Mesendoderm (in vitro differentiated cells): ENCODE measurements around the gene ZNF521.

Experiments
- DNase-seq: peaks from one replicate; pipeline ENCODE4 v3.0.0; 2013
- H2AK5ac ChIP-seq: 2 replicates; pipeline ENCODE4 v1.6.1; 2013; ENCODE audit warnings: low read length, inconsistent platforms
- H2BK120ac ChIP-seq: 2 replicates; pipeline ENCODE4 v1.6.1; 2013; ENCODE audit warnings: low read depth, mild to moderate bottlenecking, low read length, moderate library complexity, mixed read lengths
- H2BK15ac ChIP-seq: replicated peaks from 2 replicates; pipeline ENCODE4 v1.6.1; 2013; ENCODE audit warnings: low read depth, mild to moderate bottlenecking, moderate library complexity
- H2BK5ac ChIP-seq: 2 replicates; pipeline ENCODE4 v1.6.1; 2013; ENCODE audit warnings: low read length, inconsistent platforms
- H3K18ac ChIP-seq: 2 replicates; pipeline ENCODE4 v1.6.1; 2013; ENCODE audit warnings: mild to moderate bottlenecking, low read length, mixed read lengths
- H3K23ac ChIP-seq: one replicate; pipeline ENCODE4 v1.6.1; 2013; ENCODE audit warnings: low read length
- H3K27ac ChIP-seq: 2 replicates; pipeline ENCODE4 v1.5.1; 2013; ENCODE audit warnings: low read depth, mild to moderate bottlenecking, inconsistent platforms, low read length, moderate library complexity
- H3K27me3 ChIP-seq: 2 replicates; pipeline ENCODE4 v1.6.1; 2013; ENCODE audit warnings: low read length, control low read depth, mild to moderate bottlenecking, inconsistent platforms; ENCODE audit not compliant: insufficient read depth, poor library complexity
- H3K36me3 ChIP-seq: 2 replicates; pipeline ENCODE4 v1.6.1; 2013; ENCODE audit warnings: low read length, inconsistent platforms; ENCODE audit not compliant: control insufficient read depth, insufficient read depth
- H3K4ac ChIP-seq: one replicate; pipeline ENCODE4 v1.6.1; 2013; ENCODE audit warnings: low read depth, mild to moderate bottlenecking, low read length, moderate library complexity
- H3K4me1 ChIP-seq: 2 replicates; pipeline ENCODE4 v1.6.1; 2013; ENCODE audit warnings: low read depth, low read length, inconsistent platforms; ENCODE audit not compliant: control insufficient read depth
- H3K4me2 ChIP-seq: 2 replicates; pipeline ENCODE4 v1.6.1; 2013; ENCODE audit warnings: low read length
- H3K4me3 ChIP-seq: 2 replicates; pipeline ENCODE4 v1.5.1; 2013; ENCODE audit warnings: mild to moderate bottlenecking, low read length
- H3K56ac ChIP-seq: one replicate; pipeline ENCODE4 v1.6.1; 2013; ENCODE audit warnings: low read length
- H3K79me1 ChIP-seq: 2 replicates; pipeline ENCODE4 v1.6.1; 2013; ENCODE audit warnings: low read length, inconsistent platforms
- H3K79me2 ChIP-seq: 2 replicates; pipeline ENCODE4 v1.6.1; 2013; ENCODE audit warnings: mild to moderate bottlenecking, low read length; ENCODE audit not compliant: control insufficient read depth, insufficient read depth
- H3K9ac ChIP-seq: 2 replicates; pipeline ENCODE4 v1.6.1; 2013; ENCODE audit warnings: low read length, inconsistent platforms
- H4K5ac ChIP-seq: one replicate; pipeline ENCODE4 v1.6.1; 2013; ENCODE audit warnings: low read length
- H4K8ac ChIP-seq: one replicate; pipeline ENCODE4 v1.6.1; 2013; ENCODE audit warnings: low read depth, mild to moderate bottlenecking, control low read depth, low read length, moderate library complexity
- WGBS: extraction: QIAGEN DNeasy Blood & Tissue Kit; methylation state at CpG from one replicate; pipeline ENCODE4 v1.1.7; 2013; ENCODE audit warnings: low lambda C conversion rate, missing lambda C conversion rate; ENCODE audit not compliant: insufficient coverage; ENCODE audit errors: extremely low coverage; 5-methylcytosine and 5-hydroxymethylcytosine counted together

The ZNF521 gene

DNA sequence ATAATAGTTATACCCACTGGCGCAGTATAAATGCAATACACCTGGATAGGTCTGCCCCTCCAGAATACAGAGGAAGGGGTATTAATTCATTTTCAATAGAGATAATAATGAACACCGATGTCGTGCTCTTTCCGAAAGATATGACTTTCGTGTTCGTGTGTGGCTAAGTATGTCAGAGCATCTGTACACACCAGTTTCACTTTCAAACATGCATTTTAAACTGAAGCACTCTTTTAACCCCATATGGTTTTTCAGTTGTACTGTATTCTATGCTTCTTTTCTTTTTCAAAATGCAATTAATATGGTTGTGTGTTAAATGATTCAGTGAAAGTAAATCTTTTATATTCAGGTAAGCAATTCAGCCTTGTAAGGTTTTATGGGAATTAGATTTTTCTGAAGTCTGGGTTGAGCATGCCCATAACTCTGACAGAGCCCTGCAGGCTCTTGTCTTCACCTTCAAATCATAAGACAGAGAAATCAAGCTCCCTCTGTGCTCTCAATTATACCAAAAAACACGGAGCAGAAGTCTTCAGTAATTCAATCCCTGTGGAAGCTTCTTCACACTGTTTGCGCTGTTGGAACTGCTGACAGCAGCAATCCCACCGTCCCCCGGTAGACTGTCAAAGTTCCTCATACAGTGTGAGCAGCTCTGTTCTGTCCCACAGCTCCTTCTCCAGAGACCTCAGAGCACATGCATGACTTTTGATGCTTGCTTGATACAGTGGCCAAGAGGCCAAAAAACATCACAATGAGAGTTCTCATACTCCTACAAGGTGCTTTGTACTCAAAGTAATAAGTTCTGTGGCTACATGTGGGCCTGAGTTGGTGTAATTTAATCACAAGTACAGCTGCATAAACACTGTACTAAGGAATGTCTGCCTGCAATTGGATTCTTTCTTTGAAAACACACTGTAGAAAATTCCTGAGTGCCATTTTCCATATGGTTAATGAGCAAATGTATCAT, 186.8 kb downstream of the ZNF521 start:
- no peaks in the 10 kb centered on the region for H3K27me3 ChIP-seq
- no peak overlapping the region for H4K8ac ChIP-seq
- H3K9ac ChIP-seq, result no peak overlapping the region
- H3K79me1 ChIP-seq, result no peaks in the 10 kb centered on the region
- no peak overlapping the region for H3K23ac ChIP-seq
- no peak overlapping the region for H4K5ac ChIP-seq
- H2BK15ac ChIP-seq, result no peak overlapping the region
- no peak overlapping the region for H3K18ac ChIP-seq
- no peaks in the 10 kb centered on the region for H3K36me3 ChIP-seq
- WGBS, result no CpG with 5 or more reads among the region's 10 CpGs
- no peak overlapping the region for H2BK120ac ChIP-seq
- H2AK5ac ChIP-seq, result no peak overlapping the region
- H3K27ac ChIP-seq, result no peak overlapping the region
- no peak overlapping the region for H3K56ac ChIP-seq
- no peak for DNase-seq
- no peak overlapping the region for H3K4me3 ChIP-seq
- no peaks in the 10 kb centered on the region for H3K79me2 ChIP-seq
- H2BK5ac ChIP-seq, result no peak overlapping the region
- no peak overlapping the region for H3K4ac ChIP-seq
- H3K4me1 ChIP-seq, result no peaks in the 10 kb centered on the region
- no peak overlapping the region for H3K4me2 ChIP-seq

DNA sequence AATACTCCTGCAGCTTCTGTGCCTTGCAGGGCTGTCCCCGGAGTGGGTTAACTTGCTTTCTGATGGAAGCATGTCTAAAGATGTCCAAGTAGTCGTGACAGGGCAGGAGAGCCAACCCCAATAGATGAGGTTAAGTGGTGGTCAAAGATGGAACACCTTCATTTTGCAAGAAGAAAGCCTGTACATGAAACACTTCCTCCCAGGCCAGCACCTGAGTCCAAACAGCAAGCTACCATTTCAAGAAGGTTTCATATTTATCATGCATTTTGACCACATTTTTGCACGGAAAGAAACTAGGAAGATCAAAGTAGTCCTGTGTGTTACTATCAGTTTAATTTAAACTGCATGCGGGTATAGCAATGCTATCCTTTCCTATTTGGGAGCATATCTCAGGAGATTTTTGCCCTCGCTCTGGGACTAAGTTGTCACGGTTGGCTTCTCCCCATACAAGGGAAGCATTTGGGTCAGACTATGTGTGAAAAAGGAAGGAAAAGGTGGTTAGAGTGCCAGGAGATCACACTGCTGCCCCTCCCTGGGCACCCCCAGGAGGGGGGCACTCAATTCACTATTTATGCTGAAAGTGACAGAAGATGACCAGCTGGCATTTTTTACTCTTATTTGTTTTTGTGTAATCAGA, 187.6 kb downstream of the ZNF521 start:
- no peak overlapping the region for H3K4ac ChIP-seq
- H2BK120ac ChIP-seq, result no peak overlapping the region
- no CpG with 5 or more reads among the region's 6 CpGs for WGBS
- no peak overlapping the region for H3K27ac ChIP-seq
- H3K79me2 ChIP-seq, result no peaks in the 10 kb centered on the region
- no peak overlapping the region for H3K9ac ChIP-seq
- H3K18ac ChIP-seq, result no peak overlapping the region
- H3K27me3 ChIP-seq, result no peaks in the 10 kb centered on the region
- no peaks in the 10 kb centered on the region for H3K79me1 ChIP-seq
- H3K4me2 ChIP-seq, result no peak overlapping the region
- no peak overlapping the region for H2AK5ac ChIP-seq
- no peak overlapping the region for H2BK5ac ChIP-seq
- DNase-seq, result no peak
- no peak overlapping the region for H4K5ac ChIP-seq
- no peak overlapping the region for H3K23ac ChIP-seq
- no peaks in the 10 kb centered on the region for H3K36me3 ChIP-seq
- no peak overlapping the region for H4K8ac ChIP-seq
- H3K4me1 ChIP-seq, result no peaks in the 10 kb centered on the region
- H3K4me3 ChIP-seq, result no peak overlapping the region
- no peak overlapping the region for H2BK15ac ChIP-seq
- H3K56ac ChIP-seq, result no peak overlapping the region

- H2BK120ac ChIP-seq, result no peak overlapping the region
- no peak overlapping the region for H3K56ac ChIP-seq
- H3K27me3 ChIP-seq, result no peaks in the 10 kb centered on the region
- no peaks in the 10 kb centered on the region for H3K79me2 ChIP-seq
- H2AK5ac ChIP-seq, result no peak overlapping the region
- no peak overlapping the region for H3K27ac ChIP-seq
- no peak overlapping the region for H3K23ac ChIP-seq
- no CpG with 5 or more reads among the region's 6 CpGs for WGBS
- H2BK15ac ChIP-seq, result no peak overlapping the region
- H4K8ac ChIP-seq, result no peak overlapping the region
- H3K9ac ChIP-seq, result no peak overlapping the region
- H3K4me2 ChIP-seq, result no peak overlapping the region
- H4K5ac ChIP-seq, result no peak overlapping the region
- no peak overlapping the region for H3K4ac ChIP-seq
- no peak for DNase-seq
- no peaks in the 10 kb centered on the region for H3K4me1 ChIP-seq
- H3K36me3 ChIP-seq, result no peaks in the 10 kb centered on the region
- no peak overlapping the region for H3K18ac ChIP-seq
- no peak overlapping the region for H2BK5ac ChIP-seq
- H3K79me1 ChIP-seq, result no peaks in the 10 kb centered on the region
- no peak overlapping the region for H3K4me3 ChIP-seq
Measured at GRCh38 chr18:25153426-25153825, 198.5 kb downstream of the ZNF521 start.

- Histone ChIP-seq H3K27ac (no peak overlapping the region), H3K56ac (no peak overlapping the region), H4K8ac (no peak overlapping the region), H2BK120ac (no peak overlapping the region), H2BK5ac (no peak overlapping the region), H3K4me1 (no peaks in the 10 kb centered on the region), H4K5ac (no peak overlapping the region), H3K79me1 (no peaks in the 10 kb centered on the region), H3K9ac (no peak overlapping the region), H3K4ac (no peak overlapping the region), H3K18ac (no peak overlapping the region), H2BK15ac (no peak overlapping the region), H3K36me3 (no peaks in the 10 kb centered on the region), H3K79me2 (no peaks in the 10 kb centered on the region), H3K4me3 (no peak overlapping the region), H3K27me3 (no peaks in the 10 kb centered on the region), H3K23ac (no peak overlapping the region), H2AK5ac (no peak overlapping the region), H3K4me2 (no peak overlapping the region)
- no CpG with 5 or more reads among the region's 5 CpGs for WGBS
- no peak for DNase-seq
Measured at GRCh38 chr18:25147877-25148488, 204.0 kb downstream of the ZNF521 start.

GRCh38 chr18:25146512-25146910, 205.5 kb downstream of the ZNF521 start:
- Histone ChIP-seq H2BK15ac (no peak overlapping the region), H2BK5ac (no peak overlapping the region), H3K4me1 (no peaks in the 10 kb centered on the region), H3K9ac (no peak overlapping the region), H3K79me1 (no peaks in the 10 kb centered on the region), H3K36me3 (no peaks in the 10 kb centered on the region), H2AK5ac (no peak overlapping the region), H3K79me2 (no peaks in the 10 kb centered on the region), H3K23ac (no peak overlapping the region), H3K56ac (no peak overlapping the region), H4K5ac (no peak overlapping the region), H3K4me3 (no peak overlapping the region), H4K8ac (no peak overlapping the region), H3K4ac (no peak overlapping the region), H3K27ac (no peak overlapping the region), H3K4me2 (no peak overlapping the region), H3K18ac (no peak overlapping the region), H2BK120ac (no peak overlapping the region), H3K27me3 (no peaks in the 10 kb centered on the region)
- DNase-seq, result no peak
- WGBS, result no CpG with 5 or more reads among the region's 2 CpGs
